ENCODE measurements around the gene PITPNC1.

GRCh38 chr17:67511804-67512203, 134.7 kb downstream of the PITPNC1 start:
- TF ChIP-seq TFAP4 (IDR thresholded peaks at IDR 0.05; ENCODE audit: borderline replicate concordance, low read depth) (no peak), CTCF (CRISPR knock-in tag; IDR thresholded peaks at IDR 0.05) (no peak), ZNF24 (IDR thresholded peaks at IDR 0.05) (no peak), CREB1 (IDR thresholded peaks at IDR 0.05) (no peak), CREB1 (CRISPR knock-in tag; IDR thresholded peaks at IDR 0.05) (no peak), HDAC6 (IDR thresholded peaks at IDR 0.05; ENCODE audit: low read depth, low read length) (no peak), NR3C1 (CRISPR knock-in tag; IDR thresholded peaks at IDR 0.05) (no peak), TARDBP (CRISPR knock-in tag; IDR thresholded peaks at IDR 0.05) (no peak)
